Kidney capillary endothelial cell (primary cell): ENCODE data around the gene DENND4A.

ENCODE experiments used
- DNase-seq: peaks from one replicate; pipeline ENCODE4 v3.0.0-alpha.2; 2018; ENCODE audit warnings: low spot score

The DENND4A gene

DNA sequence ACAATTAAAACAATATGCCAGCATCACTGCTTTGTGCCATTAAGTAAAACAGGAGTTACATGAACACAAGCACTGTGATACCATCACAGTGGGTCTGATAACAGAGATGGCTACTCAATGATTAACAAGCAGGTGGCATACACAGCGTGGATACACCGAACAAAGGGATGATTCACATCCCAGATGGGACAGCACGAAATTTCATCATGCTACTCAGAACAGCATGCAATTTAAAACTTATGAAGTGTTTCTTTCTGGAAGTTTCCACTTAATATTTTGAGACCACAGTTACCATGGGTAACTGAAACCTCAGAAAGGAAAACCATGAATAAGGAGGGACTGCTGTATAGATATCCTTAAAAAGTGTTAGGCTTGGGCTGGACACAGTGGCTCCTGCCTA, 125.8 kb downstream of the DENND4A start:
- DNase-seq, result no peak

DNA sequence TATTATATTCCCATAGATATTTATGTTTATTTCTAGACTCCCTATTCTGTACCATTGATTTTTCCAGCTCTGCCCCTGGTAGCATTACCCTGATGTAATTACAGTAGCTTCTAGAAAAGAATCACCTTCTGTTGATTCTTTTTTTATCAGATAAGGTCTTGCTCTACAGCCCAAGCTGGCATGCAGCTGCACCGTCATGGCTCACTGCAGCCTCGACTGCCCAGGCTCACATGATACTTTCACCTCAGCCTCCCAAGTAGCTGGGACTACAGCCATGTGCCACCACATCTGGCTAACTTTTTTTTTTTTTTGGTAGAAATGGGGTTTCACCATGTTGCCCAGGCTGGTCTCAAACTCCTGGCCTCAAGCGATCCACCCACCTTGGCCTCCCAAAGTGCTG, 128.6 kb downstream of the DENND4A start:
- no peak for DNase-seq

DNA sequence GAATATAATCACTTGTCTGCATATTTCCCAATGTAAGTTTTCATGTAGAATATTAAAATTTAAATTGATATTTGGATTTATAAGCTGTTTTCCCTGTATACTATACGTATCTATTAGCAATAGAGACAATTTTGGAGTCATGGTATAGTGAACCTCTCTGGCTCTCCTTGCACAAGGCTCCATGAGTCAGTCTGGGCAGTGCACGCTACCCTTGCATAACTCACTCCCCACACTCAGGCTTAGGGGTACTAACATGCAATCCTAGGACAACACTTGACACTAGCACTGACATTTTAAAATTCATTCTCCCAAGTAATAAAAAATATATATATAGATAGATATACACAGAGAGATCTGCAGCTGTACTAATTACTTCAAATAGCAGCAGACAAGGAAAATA, 131.2 kb downstream of the DENND4A start:
- DNase-seq, result no peak

DNA sequence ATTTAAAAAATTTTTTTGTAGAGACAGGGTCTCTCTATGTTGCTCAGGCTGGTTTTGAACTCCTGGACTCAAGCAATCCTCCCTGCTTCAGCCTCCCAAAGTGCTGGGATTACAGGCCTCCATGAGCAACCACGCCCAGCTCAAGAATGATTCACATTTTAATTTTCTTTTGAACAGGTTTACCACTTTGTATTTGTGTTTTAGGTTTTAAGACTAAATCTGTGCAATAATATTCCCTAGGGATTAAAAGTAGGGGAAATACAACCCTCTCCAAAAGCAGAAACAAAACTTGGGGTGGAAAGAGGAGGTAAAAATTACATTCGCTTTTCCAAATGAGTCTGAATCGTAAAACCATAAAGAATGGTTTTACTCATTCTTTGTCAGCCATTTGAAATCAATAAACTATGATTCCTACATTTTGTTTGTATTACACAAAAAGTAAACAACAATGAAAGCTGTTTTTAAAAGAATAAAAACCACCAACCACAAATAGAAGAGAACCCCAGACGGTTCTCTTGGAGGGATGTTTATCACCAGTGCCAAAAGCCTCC, 132.5 kb downstream of the DENND4A start:
- DNase-seq, result no peak

DNA sequence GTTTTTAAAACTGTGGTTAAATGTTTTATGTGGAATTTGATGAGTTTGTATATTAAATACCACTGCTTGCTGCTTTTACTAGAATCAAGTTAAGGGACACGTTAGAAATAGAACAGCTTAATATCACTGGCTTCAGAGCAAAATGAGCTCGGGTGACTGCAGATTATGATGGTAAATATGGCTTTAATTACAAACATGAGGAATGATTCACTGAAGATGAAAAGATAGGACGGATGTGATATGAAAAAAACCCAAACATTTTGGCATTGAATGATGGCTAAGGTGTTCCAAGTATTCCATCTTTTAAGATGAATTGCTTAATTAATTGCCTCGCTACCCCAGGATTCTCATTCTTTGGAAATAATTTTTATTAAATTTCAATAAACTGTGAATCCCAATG, 136.6 kb downstream of the DENND4A start:
- no peak for DNase-seq

DNA sequence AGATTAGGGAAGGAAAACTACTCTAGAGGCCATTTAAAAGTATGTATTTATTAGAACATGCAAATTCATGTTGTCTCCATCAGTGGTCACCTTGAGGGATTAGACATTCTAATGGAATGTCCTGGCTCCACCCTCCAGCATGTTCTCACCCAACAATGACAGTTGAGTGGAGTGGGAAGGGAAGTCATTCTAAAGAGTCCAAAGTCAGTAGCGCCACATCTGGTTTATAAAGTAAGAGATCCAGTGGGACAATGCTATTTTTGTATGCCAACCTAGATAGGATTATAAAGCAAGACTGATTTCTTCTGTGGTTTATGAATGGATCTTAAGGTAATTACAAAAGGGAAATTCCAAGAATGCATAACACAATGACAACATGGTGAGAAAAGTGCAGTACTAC, 137.1 kb downstream of the DENND4A start:
- peak; percentile 65 for DNase-seq

DNA sequence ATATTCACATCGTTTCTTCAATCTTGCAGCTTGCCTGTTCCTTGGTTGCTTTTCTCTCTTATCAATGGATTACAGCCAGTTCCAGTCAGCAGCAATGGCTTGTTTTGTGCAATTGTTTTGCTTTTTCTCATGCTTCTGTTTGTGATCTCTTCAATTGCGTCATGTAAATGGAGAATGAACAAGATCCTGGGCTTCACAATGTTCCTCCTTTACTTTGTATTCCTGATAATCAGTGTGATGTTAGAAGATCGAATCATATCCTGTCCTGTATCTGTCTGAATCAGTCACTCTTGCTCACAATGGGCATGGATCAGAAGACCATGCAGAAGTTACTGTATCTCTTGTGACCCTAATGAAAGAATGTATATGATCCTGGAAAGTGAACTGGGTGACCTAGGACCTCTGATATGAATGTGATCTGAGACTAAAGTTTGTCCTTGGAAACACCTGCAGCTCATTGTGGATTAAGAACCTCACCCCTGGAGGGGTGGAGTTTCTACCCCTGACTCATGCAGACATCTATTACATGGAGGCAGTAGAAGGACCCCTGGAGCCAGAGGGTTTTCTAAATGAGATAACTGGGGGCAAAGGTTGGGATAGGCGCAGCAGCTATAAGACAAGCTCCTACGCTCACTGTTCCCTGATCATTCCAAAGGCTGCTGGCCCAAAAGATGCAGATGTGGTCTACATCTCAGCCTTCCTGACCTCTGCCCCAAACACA, 138.1 kb downstream of the DENND4A start:
- DNase-seq, result peak; percentile 56

DNA sequence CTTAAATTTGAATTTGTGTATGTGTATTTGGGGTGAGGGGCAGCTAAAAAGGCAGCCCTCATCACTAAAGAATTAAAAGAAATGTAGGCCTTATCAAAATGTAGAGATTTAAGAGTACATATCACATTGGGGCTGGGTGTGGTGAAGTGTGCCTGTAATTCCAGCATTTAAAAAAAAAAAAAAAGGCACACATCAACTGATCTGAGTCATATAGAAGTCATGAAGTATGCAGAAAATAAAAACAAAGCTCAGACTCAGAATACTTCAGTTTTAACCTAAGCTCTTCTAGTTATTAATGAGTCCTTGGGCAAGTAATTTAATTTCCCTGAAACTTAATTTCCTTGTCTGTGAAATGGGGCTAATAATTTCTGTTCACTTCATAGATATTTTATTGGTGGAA, 138.8 kb downstream of the DENND4A start:
- peak; percentile 35 for DNase-seq

DNA sequence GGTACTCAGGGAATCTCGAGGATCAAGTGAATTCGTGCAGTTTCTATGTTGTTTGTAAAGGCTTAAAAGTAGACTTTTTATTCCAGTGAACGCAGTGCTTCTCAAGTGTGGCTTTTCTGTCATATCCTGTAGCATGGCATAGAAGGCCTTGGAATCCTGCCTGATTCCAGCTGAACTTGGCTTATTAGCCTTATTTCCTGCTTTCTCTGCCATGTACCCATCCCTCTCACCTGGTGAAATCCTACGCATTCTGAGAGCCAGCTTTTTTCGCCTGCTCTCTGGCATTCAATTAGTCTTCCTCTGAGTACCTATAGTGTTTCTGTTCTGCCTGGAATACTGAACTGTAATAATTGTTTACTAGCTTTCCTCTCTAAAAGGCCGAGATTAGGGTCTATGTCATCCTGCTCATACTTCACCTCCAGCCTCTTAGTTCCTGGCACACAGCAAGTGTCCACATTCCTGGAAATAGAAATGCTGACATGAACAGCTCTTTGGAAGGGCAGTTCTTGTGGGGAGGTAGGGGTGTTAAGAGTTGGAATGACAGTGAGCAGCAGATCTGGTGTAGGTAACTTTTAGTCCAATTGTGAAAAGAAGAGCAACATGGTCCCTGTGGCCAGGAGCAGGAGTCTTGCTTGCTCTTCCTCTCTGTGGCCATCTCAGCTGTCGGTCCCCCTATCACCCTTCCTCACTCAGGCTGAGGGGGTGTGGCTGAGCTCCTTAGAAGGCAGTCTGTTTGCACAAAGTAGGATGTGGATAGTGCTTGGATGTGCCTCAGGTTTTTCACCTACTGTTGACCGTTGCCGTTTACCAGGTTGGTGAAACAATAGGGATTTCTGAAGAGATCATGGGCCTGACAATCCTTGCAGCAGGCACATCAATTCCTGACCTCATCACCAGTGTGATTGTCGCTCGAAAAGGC, 140.0 kb downstream of the DENND4A start:
- DNase-seq, result no peak

DNA sequence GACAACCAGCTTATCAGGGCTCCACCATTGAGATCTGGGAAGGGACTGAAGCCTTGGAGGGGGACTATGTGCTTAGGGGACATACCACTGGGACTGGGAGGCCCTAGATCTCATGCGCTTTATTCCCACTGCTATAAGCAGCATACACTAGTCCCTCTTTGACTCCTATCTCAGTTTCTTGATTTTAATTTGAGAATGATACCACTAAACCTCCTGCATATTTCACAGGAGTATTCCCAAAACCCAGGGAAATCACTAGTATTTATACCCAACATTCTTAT, 141.1 kb downstream of the DENND4A start:
- DNase-seq, result no peak

DNA sequence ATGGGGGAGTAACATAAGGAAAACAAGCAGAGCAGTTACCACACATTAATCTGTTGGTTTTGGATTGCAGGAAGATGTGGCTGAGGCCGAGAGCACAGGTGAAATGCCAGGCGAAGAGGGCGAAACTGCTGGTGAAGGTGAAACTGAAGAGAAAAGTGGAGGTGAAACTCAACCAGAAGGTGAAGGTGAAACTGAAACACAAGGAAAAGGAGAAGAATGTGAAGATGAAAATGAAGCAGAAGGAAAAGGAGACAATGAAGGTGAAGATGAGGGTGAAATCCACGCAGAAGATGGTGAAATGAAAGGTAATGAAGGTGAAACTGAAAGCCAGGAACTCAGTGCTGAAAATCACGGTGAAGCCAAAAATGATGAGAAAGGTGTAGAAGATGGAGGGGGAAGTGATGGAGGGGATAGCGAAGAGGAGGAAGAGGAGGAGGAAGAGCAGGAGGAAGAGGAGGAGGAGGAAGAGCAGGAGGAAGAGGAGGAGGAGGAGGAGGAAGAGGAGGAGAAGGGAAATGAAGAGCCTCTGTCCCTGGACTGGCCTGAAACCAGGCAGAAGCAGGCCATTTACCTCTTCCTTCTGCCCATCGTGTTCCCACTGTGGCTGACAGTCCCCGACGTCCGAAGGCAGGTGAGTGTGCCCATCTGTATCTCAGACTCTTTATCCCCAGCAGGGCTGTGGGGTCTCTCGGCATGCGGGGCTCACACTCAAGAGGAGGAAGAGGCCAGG, 141.6 kb downstream of the DENND4A start:
- no peak for DNase-seq

DNA sequence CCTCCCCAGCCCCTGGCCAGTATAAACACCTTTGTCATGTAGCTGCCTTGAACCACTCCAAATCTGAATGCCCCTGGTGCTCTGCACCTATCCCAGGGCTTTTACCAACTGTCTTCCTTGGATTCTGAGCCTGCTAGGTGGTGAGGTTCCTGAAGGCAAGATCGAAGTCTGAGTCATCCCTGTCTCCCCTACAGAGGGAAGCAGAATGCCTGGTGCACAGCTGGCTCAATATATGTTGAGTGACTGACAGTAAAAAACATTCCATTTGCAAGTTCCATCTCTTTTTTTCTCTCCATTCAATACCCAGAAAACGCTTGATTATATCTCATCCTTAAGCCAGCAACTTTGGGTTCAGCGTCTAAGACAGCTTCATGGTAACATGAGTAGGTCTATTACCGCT, 145.6 kb downstream of the DENND4A start:
- DNase-seq, result no peak

DNA sequence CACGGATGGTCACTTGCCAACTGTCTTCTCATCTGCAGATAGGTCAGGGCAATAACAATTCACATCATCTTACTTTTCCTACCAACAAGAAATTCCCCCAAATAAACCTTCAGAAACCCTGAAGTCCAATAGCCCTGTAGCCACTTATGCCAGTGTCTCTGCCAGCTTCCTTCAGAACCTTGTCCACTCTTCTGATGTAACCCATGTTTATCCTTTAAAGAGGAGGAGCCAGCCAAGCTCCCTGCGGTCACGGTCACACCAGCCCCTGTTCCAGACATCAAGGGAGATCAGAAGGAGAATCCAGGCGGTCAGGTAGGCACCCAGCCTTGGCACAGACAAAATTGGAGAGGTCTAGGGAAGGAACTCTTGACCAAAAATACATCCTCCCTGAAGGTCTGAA, 146.7 kb downstream of the DENND4A start:
- no peak for DNase-seq

DNA sequence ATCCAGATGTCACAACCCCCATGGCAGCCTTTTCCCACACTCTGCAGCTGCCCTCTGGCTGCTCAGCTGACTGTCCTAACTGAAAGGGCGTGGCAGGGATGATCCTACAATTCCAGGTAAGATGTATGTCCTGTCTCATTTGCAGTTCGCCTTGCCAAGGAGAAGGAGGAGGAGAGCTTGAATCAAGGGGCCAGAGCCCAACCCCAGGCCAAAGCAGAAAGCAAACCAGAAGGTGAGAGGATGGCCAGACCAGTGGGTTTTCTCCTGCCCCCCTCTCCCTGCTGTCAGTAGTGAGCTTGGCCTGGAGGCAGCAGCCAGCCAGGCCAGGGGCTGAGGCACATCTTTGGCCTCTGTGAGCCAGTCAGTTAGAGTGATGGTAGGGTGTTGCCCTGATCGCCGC, 147.8 kb downstream of the DENND4A start:
- no peak for DNase-seq

DNA sequence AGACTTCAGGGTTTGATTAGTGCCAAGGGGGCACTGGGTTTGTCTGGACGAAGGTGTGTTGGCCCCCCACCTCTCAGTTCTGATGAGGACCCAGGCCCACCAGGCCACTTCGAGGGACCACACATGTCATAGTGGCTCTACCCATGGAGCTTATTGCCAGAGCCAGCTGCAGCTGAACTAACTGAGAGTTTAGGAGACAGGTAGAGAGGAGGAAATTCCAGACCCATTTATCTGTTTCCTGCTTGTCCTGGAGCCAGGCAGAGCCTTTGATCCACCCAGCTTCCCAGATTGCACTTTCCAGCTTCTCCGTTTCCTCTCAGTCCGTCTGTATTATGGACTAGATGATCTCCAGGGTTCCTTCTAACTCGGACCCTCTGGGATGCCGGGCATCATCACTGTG, 149.5 kb downstream of the DENND4A start:
- peak; percentile 58 for DNase-seq

DNA sequence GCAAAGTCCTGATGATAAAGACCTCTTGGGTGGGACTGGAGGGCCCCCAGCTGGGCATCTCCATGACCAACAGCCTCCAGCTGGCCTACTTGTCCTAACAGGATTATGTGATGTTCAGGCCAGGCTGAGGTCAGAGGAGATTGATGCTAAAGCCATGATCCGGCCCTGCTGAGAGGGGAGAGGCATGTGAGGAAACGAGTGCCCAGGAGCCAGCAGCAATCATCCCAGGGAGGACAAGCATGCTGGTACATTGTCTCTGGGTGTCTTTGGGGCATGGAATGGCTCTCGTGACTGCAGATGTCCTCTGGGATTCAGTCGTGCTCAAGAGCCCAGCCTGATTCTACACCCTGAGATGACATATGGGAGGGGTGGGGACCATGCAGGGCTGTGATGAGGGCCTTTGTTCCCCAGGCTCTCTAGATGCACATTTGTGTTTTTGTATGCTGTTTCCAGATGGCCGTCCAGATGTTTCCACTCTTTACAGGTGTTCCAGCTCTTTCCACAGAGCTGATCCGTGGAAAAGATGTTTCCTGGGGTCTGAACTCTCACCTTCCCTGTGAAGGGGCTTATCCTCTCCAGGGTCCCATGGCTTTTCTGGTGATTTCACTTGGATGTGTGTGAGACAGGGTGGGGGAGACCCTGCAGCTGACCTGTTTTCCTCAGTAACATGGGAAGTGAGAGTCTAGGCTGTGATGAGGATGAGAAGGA, 150.2 kb downstream of the DENND4A start:
- no peak for DNase-seq

DNA sequence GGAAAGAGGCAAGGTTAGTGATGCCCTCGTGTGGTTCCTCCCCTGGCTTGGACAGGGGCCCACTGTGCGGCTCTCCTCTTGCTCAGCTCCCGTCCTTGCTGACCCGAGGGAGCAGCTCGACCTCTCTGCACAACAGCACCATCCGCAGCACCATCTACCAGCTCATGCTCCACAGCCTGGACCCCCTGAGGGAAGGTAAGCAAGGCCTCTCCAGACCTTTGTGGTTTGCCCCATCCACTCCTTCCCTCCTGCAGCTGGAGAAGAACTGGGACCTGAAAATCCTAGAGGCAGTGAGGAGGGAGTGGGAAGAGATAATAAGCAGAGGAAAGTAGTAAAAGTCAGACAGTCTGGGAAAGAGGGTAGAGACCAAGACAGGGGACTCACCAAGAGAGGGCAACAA, 152.6 kb downstream of the DENND4A start:
- no peak for DNase-seq

DNA sequence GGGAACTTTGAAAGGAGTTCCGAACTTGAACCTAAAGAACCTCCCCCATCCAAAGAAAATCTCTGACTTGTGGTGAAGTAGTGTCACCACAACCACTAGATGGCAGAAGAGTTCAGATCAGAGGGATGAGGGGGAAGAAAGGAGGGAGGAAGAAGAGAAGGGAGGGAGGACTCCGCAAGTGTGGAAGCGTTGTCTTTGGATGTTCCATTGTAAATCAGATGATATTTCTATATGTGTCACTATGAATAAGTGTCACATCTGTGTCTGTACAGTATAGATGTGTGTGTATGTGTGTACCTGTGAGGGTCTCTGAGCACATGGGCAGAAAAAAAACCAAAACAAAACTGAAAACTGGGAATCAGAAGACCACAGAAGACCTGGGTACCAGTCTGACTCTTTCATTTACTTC, 153.4 kb downstream of the DENND4A start:
- peak; percentile 72 for DNase-seq

DNA sequence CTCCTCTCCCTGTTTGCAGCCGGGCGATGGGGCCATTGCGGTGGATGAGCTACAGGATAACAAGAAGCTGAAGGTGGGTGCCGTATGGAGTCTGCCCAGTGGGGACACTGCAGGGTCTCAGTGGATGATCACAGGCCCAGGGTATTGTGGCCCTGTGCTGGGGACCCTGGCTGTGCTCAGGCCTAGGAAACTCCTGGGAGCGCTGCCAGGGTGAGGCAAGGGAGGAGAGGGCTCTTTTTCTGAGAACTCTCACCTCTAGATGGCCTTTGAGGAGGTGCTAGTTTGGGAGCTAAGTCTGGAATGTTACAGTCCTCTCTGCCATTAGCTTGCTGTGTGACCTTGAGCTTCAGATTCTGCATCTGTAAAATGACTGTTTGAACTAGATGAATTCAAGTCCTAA, 154.0 kb downstream of the DENND4A start:
- no peak for DNase-seq

DNA sequence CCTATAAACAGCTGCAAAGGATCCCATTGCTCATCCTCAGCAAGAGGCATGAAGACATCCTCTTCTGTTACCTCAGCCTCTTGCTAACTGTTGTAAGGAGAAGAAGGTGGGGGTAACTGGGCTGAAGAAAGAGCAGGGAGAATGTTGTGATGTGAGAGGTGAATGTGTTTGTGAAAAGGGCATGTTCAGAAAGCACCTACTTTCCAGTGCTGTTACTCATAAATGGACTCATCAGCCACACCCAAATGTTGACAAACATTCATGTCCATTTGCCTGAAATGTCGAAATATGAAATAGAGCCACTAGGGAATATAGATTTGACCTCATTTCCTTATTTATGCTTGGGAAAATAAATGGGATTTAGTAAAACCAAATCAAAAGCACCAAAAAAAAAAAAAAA, 157.7 kb downstream of the DENND4A start:
- no peak for DNase-seq

DNA sequence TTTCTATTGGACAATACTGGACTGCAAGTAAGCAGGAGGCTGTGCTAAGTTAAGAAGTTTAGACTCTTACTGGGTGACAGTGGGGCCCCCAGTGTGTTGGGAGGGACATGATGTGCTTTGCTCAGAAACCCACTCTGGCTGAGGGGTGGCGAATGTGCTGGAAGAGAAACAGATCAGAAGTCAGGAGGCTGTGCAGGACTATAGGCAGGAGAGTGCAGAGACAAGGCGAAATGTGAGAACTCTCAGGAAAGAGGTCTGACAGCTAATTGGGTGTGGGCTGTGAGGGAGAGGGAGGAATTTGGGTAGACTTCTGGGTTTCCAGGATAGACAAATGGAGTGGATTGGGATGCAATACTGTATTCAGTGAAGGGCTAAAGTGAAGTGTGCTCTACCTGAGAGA, 158.3 kb downstream of the DENND4A start:
- no peak for DNase-seq

DNA sequence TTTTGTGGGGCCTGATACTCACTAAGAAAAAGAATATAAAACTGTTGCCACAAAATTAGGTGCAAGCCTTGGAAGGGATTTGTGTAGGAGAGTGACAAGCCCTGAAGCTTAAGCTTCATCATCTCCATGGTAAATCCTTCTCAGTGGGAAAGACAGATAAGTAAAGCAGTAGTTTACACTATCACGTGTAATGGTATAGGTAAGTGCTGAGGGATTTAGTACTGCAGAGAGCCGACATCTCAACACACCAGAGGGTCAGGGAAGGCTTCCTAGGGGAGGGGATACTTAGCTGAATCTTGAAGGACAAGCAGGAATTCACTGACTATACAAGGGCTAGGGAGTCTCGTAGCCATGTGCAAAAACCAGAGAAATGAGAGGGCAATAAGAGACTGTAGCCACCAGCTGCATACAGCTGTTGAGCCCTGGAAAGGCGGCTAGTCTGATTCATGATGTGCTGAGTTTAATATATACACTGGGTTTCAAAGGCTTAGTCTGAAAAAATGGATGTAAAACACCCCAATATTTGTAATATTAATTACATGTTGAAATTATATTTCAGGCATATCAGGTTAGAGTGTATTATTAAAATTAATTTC, 159.2 kb downstream of the DENND4A start:
- DNase-seq, result no peak
